HG03469 (cell line): ENCODE measurements around the gene NRXN3.

Experiments
- ATAC-seq: cut with Tn5 transposase; IDR thresholded peaks from one replicate; pipeline ENCODE4 v1.9.1; 2021; ENCODE audit warnings: mild to moderate bottlenecking, moderate library complexity, moderate number of reproducible peaks; ENCODE audit not compliant: unreplicated experiment

NRXN3 gene

DNA sequence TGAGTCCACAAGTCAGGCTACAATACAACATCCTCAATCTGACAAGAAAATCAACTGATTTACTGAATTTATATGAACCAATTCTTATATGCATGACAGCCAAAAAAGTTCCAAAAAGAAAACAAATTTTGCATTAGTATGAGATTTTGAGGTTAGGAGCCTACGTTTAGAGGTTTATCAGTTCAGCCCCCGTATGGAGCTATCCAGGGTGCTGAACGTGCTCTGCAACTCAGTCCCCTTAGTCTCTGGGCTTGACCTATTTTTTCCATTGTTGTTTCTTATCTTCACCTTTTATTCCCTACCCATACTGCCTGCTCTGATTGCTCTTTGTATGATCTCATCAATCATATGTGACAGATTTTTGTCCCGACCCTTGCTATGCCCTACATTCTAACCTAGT lies 693.0 kb downstream of the NRXN3 start:
- no peak for ATAC-seq

DNA sequence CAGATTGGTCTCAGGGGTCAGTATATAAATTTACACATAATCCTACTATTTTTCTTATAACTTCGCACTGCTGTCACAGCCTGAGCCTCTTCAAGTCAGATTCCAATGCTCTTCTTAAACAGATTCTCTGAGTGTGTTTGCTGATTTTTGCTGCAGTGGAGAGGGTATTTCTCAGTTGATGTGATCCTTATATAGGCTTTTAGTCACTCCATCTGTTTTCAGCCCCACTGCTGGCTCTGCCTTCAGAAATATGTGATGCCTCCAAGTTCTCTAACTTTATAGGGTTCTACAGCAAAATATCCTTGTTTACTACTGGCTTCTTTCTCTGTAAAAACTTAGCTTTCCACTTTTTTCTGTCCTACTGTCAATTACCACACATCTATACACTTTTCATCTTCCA lies 702.7 kb downstream of the NRXN3 start:
- ATAC-seq, result no peak

DNA sequence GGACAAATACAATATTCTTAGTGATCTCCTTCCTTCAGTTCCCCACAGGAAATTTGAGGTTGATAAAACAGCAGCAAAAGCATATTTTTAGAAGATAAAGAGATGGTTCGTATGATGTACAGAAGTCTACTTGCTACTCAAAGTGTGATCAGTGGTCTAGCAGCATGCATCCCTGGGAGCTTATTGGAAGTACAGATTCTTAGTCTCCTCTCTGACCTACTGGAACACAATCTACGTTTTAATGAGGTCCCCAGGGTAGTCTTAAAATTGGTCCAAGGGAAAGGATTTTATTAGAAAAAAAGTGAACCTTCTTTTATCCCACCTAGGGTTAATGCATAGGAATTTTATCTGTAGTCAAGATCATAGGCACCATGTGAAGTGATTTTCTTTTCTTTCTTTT lies 703.4 kb downstream of the NRXN3 start:
- ATAC-seq, result no peak

DNA sequence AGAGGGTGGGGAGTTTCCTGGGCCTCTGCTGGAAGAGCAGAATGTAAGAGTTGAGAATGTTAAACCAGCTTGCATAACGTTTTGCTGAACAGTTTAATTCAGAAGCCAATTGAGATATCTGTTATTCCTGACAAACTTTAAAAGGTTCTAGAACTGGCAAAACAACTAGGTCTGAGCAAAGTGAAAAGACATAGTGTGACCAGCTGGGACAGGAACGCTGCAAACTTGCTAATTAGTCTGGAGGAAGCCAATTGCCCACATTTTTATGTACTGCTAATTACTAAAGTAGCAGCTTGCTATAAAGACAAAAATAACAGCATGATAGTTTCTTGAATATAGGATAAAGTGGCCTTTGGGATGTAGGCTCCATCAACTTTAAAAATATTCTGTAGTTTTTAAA lies 704.9 kb downstream of the NRXN3 start:
- no peak for ATAC-seq

DNA sequence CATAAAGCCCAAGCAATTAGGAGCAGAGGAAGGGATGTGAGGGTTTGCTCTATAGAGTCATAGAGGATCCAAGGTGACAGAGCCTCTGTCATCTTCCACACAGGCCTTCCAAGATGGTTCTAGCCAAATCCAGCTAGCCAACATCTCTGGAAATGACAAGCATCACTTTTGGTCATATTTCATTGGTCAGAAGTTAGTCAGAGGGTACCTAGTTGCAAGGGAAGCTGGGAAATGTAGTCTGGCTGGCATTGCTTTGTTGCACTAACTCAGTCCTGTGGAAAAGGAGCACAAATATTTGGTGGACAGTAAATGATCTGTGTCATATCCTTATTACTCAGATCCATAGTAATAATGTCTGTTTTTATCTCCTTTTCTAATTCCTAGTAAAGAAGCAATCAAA lies 715.7 kb downstream of the NRXN3 start:
- ATAC-seq, result no peak

DNA sequence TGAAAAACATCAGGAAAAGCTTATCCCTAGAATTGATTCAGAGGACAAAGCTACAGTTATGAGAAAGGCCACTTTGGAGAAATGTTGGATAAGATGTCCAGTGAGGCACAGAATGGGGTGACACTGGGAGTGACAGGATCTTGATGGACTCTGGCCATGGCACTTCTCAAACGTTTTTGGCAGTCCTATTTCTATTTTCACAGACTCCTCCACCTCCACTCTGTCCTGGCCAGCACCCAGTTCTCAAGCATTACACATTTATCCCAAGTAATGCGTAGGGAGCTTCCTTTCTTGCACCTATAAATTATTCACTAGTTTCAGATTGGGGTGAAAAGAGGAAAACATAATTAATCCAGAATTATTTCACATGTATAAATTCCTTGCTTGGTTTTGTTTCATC lies 727.3 kb downstream of the NRXN3 start:
- ATAC-seq, result no peak

DNA sequence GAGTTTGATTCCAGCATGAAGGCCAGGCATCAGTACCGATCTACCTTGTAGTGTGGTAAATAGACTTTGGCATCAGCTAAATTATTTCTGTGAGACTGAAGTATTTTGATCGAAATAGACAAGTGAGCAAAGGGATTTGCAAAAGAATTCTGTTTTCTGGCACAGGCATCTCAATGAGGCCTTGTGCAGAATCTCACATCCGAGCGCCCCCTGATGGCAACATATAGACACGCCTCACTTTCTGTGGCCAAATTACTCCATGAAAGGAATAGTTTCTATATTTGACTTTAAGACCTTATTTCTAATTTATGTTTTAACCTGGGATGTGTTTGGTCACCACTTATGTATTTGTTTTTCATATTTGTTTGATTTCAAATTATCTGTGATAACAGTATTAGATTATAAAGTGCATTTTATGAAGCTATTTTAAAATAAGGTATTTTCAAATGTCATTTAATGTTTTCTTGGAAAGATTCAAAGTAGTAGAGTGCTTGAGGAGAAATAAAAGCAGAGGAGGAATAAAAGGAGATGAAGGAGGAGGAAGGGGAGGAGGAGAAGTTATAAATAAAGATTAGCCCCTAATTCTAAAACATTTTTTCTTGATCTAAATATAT lies 731.9 kb downstream of the NRXN3 start:
- no peak for ATAC-seq

DNA sequence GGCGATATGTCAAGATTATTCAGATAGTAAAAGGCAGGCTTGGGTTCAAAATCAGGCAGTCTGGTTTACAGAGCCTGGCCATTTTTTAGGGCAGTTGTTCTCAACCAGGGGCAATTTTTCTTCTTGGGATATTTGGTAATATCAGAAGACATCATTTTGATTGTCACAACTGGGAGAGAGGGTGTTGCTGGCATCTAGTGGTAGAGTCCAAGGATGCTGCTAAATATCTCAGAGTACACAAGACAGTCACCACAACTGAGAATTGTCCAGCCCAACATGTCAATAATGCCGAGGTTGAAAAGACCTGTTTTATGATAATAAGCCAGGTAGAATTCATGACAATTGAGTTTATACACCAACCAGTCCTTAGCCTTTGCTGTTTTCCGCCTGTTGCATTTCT lies 733.9 kb downstream of the NRXN3 start:
- no peak for ATAC-seq

DNA sequence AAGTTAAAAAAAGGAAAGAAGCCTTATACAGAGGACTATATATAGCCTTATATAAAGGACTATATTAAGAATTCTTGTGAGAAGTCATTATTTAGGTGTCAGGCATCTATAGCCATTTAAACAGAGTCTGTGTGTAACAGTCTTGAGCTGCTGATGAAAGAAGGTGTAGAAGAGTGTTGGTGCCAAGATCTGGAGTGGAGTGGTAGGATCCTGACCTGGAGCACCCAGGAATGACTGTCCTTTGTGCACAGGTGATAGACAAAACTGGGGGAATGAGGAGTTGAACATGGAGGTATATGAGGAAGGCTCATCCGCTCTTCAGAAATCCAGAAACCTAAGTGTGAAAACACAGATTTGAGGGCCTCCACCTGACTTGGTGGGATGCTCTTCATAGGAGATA lies 747.3 kb downstream of the NRXN3 start:
- ATAC-seq, result no peak

DNA sequence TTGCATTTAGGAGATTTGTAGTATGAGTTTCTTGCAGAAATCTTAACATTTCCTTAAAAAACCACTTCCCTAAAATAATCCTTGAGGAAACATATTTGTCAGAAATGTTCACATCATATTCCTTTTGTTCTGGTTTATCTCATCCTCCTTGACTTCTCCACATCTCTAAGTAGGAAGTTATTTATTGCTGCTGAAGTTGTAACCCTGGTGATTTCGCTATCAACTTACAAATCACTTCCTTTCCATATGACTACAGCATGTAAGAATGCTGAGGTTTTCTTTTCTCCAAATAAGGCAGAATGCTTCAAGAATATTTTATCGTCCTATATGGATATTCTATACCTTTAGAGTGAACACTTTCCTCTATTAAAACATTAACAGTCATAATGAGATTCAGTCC lies 751.7 kb downstream of the NRXN3 start:
- ATAC-seq, result no peak

DNA sequence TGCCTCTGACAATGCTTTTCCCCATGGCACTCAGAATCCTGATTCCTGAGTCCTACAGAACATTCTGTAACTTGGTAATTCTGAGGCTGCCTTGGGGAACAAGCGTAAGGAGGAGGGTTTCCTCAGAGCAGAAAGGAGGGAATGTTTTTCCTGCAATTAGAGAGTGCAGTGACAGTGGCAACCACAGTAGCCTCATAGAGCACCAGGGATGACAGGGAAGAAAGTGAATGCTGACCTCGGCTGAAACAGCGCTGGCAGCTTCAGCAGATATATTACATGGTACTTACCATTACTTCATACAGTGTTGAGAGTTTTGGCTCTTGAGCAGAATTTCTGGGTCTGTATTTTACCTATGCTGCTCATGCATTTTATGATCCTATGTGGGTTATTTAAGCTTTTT lies 757.1 kb downstream of the NRXN3 start:
- no peak for ATAC-seq

DNA sequence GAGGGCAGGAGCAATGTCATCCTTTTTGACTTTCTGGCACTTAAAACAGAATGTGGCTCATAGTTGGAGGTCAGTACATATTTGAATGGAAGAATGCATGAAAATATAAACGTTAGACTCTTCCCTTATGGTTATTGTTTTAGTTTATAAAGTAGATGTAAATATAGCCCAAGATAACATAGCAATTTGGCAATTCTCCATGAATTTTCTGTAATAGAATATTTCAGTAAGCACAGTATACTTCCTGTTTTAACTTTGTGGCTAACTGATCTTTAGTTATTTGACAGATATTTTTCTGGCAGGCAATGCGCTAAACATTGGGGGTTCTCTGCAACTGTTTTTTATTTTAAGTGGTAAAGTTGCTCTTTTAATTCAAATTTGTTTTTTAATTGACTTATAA lies 763.0 kb downstream of the NRXN3 start:
- no peak for ATAC-seq

DNA sequence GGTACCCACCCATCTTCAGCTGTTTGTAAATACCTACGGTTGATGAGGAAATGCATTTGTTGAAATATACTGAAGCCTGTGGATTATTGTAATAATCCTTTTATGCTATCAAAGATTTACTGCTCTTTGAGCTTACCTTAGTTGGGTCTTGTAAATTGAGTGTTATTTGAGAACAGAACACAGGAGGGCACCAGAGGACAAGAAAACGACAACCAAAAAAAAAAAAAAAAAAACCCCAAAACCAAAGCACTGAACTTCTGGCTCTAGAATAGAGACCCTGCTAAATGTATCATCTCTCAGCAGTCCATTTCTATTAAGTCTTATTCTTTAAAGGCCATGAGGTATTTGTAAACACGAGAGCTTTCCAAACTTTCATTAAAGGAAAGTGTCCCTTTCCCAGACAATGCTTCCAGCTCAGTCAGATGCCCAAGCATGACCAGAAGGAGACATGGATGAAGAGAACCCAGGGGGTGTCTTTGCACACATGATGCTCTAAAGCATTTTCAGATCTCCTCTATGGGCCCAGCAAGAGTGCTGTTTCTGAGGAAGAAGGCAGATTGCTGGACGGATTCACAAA lies 763.9 kb downstream of the NRXN3 start:
- ATAC-seq, result no peak

DNA sequence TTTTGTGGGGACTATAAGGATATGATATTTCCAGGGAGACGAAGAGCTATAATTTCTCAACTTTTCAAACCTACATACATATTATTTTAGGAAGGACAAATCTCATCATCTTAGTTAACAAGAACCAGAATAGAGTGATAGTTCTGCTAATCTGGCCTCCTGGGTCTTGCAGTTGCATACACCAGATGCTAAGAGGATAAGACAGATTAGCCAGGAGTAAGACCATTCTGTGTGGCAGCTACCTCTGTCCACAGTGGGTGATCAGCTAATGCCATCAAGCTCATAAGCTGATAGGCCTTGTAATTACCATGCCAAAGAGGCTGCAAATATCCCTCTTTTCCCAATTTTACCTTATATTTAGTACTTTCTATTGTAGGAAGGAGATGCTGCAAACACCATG lies 776.8 kb downstream of the NRXN3 start:
- ATAC-seq, result no peak

DNA sequence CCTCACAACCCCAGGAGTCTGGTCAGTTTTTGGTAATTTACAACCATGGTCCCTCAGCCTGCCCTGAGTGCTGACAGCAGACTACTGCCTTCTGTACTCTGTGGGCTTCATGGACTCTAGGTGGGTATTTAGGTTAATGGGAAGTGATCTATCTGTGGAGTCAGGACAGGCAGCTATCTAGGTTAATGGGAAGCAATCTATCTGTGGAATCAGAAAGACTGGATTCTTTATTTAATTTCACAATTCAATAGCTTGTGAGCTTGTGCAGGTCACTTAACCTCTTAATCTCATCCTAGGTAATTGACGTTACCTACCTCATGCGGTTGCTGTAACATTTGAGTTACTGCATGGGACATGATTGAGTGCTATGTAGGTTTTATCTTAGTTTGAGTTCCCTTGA lies 777.5 kb downstream of the NRXN3 start:
- no peak for ATAC-seq

DNA sequence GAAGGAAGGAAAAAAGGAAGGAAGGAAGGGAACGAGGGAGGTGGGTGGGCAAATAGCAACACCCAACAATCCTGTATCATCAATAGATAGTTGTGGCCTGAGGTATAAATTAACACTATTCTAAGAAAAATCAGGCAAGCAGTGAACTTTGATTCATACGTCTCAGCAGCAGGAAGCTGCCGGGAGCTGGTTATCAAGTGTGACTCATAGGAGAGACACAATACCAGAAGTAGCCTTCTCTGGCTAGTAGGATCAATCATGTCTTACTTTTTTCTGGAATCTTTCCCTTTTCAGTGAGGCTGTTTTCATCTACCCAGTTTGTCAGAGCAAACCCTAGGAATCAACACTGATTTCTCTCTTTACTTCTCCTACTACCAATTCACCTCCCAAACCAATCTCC lies 780.5 kb downstream of the NRXN3 start:
- ATAC-seq, result no peak

DNA sequence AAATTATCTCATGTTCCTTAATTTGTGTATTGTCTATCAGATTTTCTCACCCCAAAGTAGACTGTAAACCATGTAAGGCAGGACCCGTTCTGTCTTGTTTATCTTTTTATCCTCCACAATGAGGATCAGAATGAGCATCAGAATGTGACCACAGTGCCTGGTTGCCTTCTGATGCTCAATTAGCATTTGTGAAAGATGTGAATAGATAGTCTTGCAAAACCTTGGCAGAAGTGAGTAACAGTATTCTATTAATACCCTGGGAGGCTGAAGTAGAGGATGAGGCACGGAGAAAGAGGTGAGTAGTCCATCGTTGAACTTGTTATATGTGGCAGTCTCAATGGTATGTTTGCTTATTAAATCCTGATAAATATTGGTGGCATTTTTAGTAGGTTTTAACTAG lies 781.4 kb downstream of the NRXN3 start:
- no peak for ATAC-seq

DNA sequence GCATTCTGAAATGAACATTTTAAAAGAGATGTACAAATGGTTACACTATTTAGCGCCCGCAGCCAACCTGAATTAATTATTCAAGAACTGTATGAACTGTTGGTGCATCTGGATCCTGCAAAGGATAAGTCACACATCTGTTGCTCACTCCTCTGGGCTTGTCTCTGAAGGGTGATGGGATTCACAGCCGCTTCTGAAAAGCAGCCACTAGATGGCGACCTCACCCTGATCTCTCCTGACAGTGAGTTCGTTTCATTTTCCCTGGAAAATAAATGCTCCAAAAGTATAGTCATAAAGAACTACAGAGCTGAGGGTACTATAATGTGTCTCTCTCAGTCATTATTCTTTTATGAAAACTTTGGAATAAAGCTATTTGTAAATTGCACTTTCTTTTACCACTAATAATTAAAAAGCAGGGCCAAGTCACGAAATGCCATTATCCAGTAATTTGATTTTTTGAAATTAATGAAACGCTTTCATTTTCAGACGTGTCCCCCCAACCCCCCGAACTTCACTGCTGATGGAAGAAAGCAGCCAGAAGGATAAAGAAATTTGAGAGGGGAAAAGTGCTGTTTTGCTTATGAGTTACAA lies 789.6 kb downstream of the NRXN3 start:
- ATAC-seq, result peak; percentile 79

DNA sequence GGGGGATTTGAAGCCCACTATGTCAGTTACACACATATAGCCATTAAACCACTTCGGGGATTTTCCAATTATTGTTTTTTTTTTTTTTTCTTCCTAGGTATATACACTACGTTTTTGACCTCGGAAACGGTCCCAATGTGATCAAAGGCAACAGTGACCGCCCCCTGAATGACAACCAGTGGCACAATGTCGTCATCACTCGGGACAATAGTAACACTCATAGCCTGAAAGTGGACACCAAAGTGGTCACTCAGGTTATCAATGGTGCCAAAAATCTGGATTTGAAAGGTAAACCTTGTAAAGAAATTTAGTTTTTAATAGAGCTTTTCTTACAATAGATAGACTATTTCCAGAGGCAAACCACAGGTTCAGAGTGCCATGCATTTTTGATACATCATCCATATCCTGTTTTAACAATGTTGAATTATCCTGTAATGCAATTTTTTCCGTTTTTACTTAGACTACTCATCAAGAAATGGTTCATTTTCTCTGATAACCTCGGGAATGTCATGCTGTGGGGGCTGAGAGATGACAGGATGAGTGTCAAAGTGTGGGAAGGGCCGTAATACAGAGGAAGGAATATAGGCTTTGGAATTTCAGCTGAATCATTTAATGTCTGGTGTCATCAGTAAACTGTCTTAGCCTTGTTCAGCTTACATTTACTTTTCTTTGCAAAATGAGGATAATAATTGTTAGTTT lies 797.1 kb downstream of the NRXN3 start:
- ATAC-seq, result no peak

DNA sequence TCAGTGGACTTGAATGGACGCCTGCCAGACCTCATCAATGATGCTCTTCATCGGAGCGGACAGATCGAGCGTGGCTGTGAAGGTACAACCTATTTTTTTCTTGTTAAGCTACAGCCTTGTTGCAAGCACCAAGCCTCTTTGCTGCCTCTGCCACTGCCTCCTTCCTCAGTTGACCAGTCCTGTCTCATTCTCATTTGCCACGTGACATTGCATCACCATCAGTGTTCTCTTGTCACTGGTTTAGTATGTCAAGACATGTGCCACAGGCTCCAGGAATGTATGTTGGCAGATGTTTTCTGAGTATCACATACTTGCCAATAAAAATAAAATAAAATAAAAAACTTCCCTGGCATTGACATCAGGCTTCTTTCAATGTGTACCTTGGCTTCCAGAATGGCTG lies 798.1 kb downstream of the NRXN3 start:
- no peak for ATAC-seq

DNA sequence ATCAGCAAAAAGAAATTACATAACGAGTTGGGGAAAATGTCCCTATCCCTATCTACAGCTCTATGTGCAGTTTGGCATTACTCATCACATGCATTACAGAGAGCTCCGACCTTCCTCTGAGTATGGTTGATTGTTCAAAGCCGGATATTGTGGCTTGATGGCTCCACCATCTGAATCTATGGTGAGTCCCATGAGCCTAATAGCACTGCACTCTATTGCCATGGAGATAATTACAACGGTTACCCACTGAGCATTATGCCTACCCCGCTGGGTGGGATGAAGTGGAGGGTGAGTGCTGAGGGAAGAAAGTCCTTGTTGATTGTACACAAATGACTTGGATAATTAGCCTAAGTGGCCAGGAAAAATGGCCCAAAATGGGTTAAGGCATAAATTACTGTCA lies 800.5 kb downstream of the NRXN3 start:
- no peak for ATAC-seq

DNA sequence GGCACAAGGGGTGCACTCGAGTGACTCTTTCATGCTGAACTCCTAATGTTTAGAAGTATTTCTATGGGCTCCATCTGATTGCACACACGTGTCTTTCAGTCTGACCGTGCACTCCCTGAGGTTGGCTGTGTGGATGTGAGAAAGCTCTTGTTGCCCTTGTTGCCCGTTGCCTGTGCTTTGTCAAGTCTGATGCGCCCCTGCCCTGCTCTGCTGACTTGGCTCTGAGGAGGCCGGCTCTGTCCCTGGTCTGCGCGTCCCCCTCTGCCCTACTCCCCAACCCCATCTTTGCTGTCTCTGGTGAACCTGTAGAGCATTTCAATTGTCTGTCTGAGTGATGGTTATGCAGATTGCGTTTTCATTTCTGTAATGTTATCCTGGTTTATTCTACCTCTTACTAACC lies 802.3 kb downstream of the NRXN3 start:
- ATAC-seq, result no peak
